HEK293T (cell line): Measurements from ENCODE around the gene SLC6A4.

Experiments used
- ARNT ChIP-seq: fragments of 450-650 bp; IDR thresholded peaks from 2 replicates; pipeline ENCODE4 v1.6.1; 2017; ENCODE audit warnings: mild to moderate bottlenecking
- BHLHE40 ChIP-seq: fragments of 450-650 bp; IDR thresholded peaks from 2 replicates; pipeline ENCODE4 v1.6.1; 2016; ENCODE audit warnings: mild to moderate bottlenecking, moderate library complexity, borderline replicate concordance
- CTBP1 ChIP-seq: fragments of 450-650 bp; IDR thresholded peaks from 2 replicates; pipeline ENCODE4 v1.6.1; 2016; ENCODE audit warnings: borderline replicate concordance
- ELF4 ChIP-seq: fragments of 450-650 bp; IDR thresholded peaks from 2 replicates; pipeline ENCODE4 v1.6.1; 2017; ENCODE audit warnings: antibody characterized with exemption
- FOXA1 ChIP-seq: fragments of 450-650 bp; IDR thresholded peaks from 2 replicates; pipeline ENCODE4 v1.6.1; 2016; ENCODE audit warnings: mild to moderate bottlenecking
- FOXK2 ChIP-seq: fragments of 450-650 bp; IDR thresholded peaks from 2 replicates; pipeline ENCODE4 v1.6.1; 2016; ENCODE audit warnings: mild to moderate bottlenecking
- FOXM1 ChIP-seq: fragments of 450-650 bp; IDR thresholded peaks from 2 replicates; pipeline ENCODE4 v1.6.1; 2017; ENCODE audit warnings: mild to moderate bottlenecking, borderline replicate concordance
- HDGF ChIP-seq: fragments of 450-650 bp; IDR thresholded peaks from 2 replicates; pipeline ENCODE4 v1.6.1; 2017; ENCODE audit warnings: antibody characterized with exemption, borderline replicate concordance
- L3MBTL2 ChIP-seq: fragments of 450-650 bp; conservative IDR thresholded peaks from 2 replicates; pipeline ENCODE4 v1.6.1; 2016; ENCODE audit warnings: mild to moderate bottlenecking
- LEF1 ChIP-seq: fragments of 450-650 bp; IDR thresholded peaks from 2 replicates; pipeline ENCODE4 v1.6.1; 2017; ENCODE audit warnings: mild to moderate bottlenecking, borderline replicate concordance
- PKNOX1 ChIP-seq: fragments of 450-650 bp; IDR thresholded peaks from 2 replicates; pipeline ENCODE4 v1.6.1; 2016
- SP1 ChIP-seq: fragments of 450-650 bp; IDR thresholded peaks from 2 replicates; pipeline ENCODE4 v1.6.1; 2017
- SUZ12 ChIP-seq: fragments of 450-650 bp; IDR thresholded peaks from 2 replicates; pipeline ENCODE4 v1.6.1; 2016; ENCODE audit warnings: mild to moderate bottlenecking
- TARDBP ChIP-seq: fragments of 450-650 bp; IDR thresholded peaks from 2 replicates; pipeline ENCODE4 v1.6.1; 2016

- TF ChIP-seq SUZ12 (no peak), FOXK2 (no peak), TARDBP (no peak), FOXM1 (no peak), BHLHE40 (no peak), PKNOX1 (no peak), FOXA1 (no peak), HDGF (no peak), ARNT (no peak), SP1 (no peak), CTBP1 (no peak), L3MBTL2 (no peak), LEF1 (no peak), ELF4 (no peak)
Measured at GRCh38 chr17:30278032-30278431, 42.5 kb upstream of the SLC6A4 start.
